Measurements from ENCODE around the gene CMAS.

DNA sequence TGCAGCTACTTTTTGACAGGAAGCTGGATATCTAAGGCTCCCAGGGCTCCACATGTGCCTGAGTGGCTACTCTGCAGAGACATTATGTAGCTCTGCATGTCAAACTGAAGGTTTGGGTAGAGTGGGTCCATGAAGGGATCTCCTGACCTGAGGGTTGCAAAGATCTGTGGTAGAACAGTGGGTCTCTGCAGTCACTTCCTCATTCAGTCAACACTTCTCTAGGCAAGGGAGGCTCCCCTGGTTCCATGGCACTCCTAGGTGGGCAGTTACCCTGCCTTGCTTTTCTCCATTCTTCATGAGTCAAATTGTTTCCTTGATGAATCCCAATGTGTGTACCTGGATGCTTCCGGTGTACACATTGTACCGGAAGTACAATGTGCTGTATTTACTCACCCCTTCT is 57.4 kb downstream of the CMAS start:
- no peak for TF ChIP-seq POLR2A (IDR thresholded peaks at IDR 0.05)
- TF ChIP-seq, protein P1, sequence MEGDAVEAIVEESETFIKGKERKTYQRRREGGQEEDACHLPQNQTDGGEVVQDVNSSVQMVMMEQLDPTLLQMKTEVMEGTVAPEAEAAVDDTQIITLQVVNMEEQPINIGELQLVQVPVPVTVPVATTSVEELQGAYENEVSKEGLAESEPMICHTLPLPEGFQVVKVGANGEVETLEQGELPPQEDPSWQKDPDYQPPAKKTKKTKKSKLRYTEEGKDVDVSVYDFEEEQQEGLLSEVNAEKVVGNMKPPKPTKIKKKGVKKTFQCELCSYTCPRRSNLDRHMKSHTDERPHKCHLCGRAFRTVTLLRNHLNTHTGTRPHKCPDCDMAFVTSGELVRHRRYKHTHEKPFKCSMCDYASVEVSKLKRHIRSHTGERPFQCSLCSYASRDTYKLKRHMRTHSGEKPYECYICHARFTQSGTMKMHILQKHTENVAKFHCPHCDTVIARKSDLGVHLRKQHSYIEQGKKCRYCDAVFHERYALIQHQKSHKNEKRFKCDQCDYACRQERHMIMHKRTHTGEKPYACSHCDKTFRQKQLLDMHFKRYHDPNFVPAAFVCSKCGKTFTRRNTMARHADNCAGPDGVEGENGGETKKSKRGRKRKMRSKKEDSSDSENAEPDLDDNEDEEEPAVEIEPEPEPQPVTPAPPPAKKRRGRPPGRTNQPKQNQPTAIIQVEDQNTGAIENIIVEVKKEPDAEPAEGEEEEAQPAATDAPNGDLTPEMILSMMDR (IDR thresholded peaks at IDR 0.05), result no peak
